Body of pancreas (tissue), 4 donors: Measurements from ENCODE around the gene LHFPL6. TPM values are rescaled to one million over a fixed set of nuclear protein-coding genes. Genes with fewer than 3 reads are reported as not detected.

ENCODE experiments used
- ATAC-seq: fragments of 150-250 bp; one replicate; pipeline ENCODE4 v1.9.1; 2016
- DNase-seq, 4 donors: peaks; one replicate each; pipeline ENCODE4 v3.0.0-alpha.2; 2019
- H3K27ac ChIP-seq, 4 donors: fragments of 200-600 bp; sonication (generic); 1 replicate in 3 of 4; 2 replicates in 1 of 4; pipeline versions ENCODE4 v1.5.1 to v1.6.1; 2016 to 2019; ENCODE audit warnings: mild to moderate bottlenecking in 1 of 4, mixed read lengths in 1 of 4, moderate library complexity in 1 of 4
- H3K27me3 ChIP-seq, 2 donors: fragments of 200-600 bp; sonication (generic); one replicate each; pipeline ENCODE4 v1.6.0; 2016; ENCODE audit warnings: mild to moderate bottlenecking in 1 of 2
- H3K36me3 ChIP-seq, 2 donors: fragments of 200-600 bp; sonication (generic); replicated peaks in 1 of 2; 2 replicates each; pipeline ENCODE4 v1.5.1; 2016; ENCODE audit warnings: low read depth in 2 of 2; ENCODE audit not compliant: insufficient read depth in 1 of 2
- H3K4me1 ChIP-seq: fragments of 200-600 bp; sonication (generic); one replicate; pipeline ENCODE4 v1.6.0; 2016
- H3K4me3 ChIP-seq, 2 donors: fragments of 200-600 bp; sonication (generic); 1 replicate in 1 of 2; 2 replicates in 1 of 2; pipeline ENCODE4 v1.5.1; 2016 to 2019
- H3K9me3 ChIP-seq, 3 donors: fragments of 200-600 bp; sonication (generic); 1 replicate in 2 of 3; 2 replicates in 1 of 3; pipeline ENCODE4 v1.5.1; 2016
- CTCF ChIP-seq, 7 experiments: fragments of 450-650 bp in 4 of 7; fragments of 200-600 bp in 3 of 7; sonication (generic) in 3 of 7; IDR thresholded peaks; one replicate each; pipeline ENCODE4 v1.5.1; 2016 to 2019; ENCODE audit warnings: antibody characterized with exemption in 7 of 7
- POLR2A ChIP-seq, 3 donors: fragments of 450-650 bp; IDR thresholded peaks; one replicate each; pipeline ENCODE4 v1.6.1; 2016; ENCODE audit warnings: antibody characterized with exemption in 3 of 3, mild to moderate bottlenecking in 2 of 3
- WGBS, 2 donors: methylation state at CpG; one replicate each; pipeline ENCODE4 v1.1.5; 2017; 5-methylcytosine and 5-hydroxymethylcytosine counted together
- intact Hi-C: fragments of 100-400 bp; cut with DNase I; formaldehyde crosslinking; loops from one replicate; pipeline ENCODE4 v1.15.1; 2023
- total RNA-seq, 2 donors: library from RNA; depleted of rRNA; stranded (reverse); fragments of >200 nt; gene quantifications; one replicate each; pipeline ENCODE4 v1.1.0, GENCODE V29; 2016

LHFPL6 gene
- total RNA-seq, 2 donors from 2014 or later = 18.4 to 30.7 TPM

- intact Hi-C loops = no loop called here
- no peak for ATAC-seq
- no peak for TF ChIP-seq CTCF (IDR thresholded peaks at IDR 0.05)
- TF ChIP-seq POLR2A (IDR thresholded peaks at IDR 0.05) = no peak
- Histone ChIP-seq H3K9me3 (no peaks in the 10 kb centered on the region), H3K27me3 (no peaks in the 10 kb centered on the region), H3K4me1 (no peaks in the 10 kb centered on the region), H3K36me3 (no peaks in the 10 kb centered on the region), H3K27ac (no peak overlapping the region), H3K4me3 (no peak overlapping the region)
- DNase-seq = no peak
- 89 to 95% methylated on average over 2 of the region's 2 CpGs for WGBS, 2 donors
Measured at GRCh38 chr13:39405107-39405506, 197.9 kb downstream of the LHFPL6 start.

- intact Hi-C loops = no loop called here
- no peak overlapping the region for H3K4me3 ChIP-seq
- no peaks in the 10 kb centered on the region for H3K27me3 ChIP-seq
- TF ChIP-seq CTCF (IDR thresholded peaks at IDR 0.05) (no peak), POLR2A (IDR thresholded peaks at IDR 0.05) (no peak)
- no peaks in the 10 kb centered on the region for H3K36me3 ChIP-seq
- DNase-seq (no peak), ATAC-seq (no peak)
- H3K4me1 ChIP-seq = no peaks in the 10 kb centered on the region
- no peaks in the 10 kb centered on the region for H3K9me3 ChIP-seq
- no peak overlapping the region for H3K27ac ChIP-seq
Measured at GRCh38 chr13:39403106-39403505, 199.9 kb downstream of the LHFPL6 start.

- ATAC-seq (no peak), DNase-seq (no peak)
- H3K4me3 ChIP-seq = no peak overlapping the region
- H3K9me3 ChIP-seq = no peaks in the 10 kb centered on the region
- intact Hi-C loops = no loop called here
- no peaks in the 10 kb centered on the region for H3K4me1 ChIP-seq
- H3K36me3 ChIP-seq = no peaks in the 10 kb centered on the region
- H3K27ac ChIP-seq = no peak overlapping the region
- no peak for TF ChIP-seq POLR2A (IDR thresholded peaks at IDR 0.05)
- TF ChIP-seq CTCF (IDR thresholded peaks at IDR 0.05) = no peak
- H3K27me3 ChIP-seq = no peaks in the 10 kb centered on the region
- WGBS, 2 donors = 73 to 76% methylated on average over 3 of the region's 3 CpGs
Measured at GRCh38 chr13:39402221-39402970, 200.6 kb downstream of the LHFPL6 start.

GRCh38 chr13:39401756-39402155 is 201.2 kb downstream of the LHFPL6 start:
- Histone ChIP-seq H3K4me1 (no peaks in the 10 kb centered on the region), H3K27me3 (no peaks in the 10 kb centered on the region), H3K36me3 (no peaks in the 10 kb centered on the region), H3K4me3 (no peak overlapping the region), H3K9me3 (no peaks in the 10 kb centered on the region), H3K27ac (no peak overlapping the region)
- DNase-seq (no peak), ATAC-seq (no peak)
- WGBS, 2 donors = 68 to 89% methylated on average over 3 of the region's 3 CpGs
- no peak for TF ChIP-seq CTCF (IDR thresholded peaks at IDR 0.05)
- TF ChIP-seq POLR2A (IDR thresholded peaks at IDR 0.05) = no peak
- intact Hi-C loops = no loop called here
